Measurements from ENCODE around the gene VPS33A.

DNA sequence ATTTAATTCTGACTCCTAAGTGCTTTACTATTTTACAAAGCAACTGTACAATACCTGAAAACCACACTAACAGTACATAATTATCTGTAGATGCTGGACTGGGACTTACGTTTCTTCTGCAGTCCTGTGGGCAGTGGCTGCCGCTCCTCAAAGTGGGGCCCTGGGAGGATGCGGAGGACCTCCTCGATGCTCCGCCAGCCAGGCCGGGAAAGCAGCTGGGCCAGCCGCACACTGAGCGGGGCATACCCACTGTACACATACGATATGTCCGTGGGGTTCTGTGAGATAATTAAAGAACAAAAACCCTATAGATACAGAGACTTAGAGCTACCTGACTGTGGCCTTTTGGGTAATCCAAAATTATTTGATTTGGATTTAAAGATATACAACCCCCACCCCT, 33.6 kb downstream of the VPS33A start:
- TF ChIP-seq EZH2phosphoT487 (IDR thresholded peaks at IDR 0.05; ENCODE audit: low read length) (no peak), EZH2 (optimal IDR thresholded peaks at IDR 0.05; ENCODE audit: low read depth, low read length) (no peak)
- TF ChIP-seq, protein P1, sequence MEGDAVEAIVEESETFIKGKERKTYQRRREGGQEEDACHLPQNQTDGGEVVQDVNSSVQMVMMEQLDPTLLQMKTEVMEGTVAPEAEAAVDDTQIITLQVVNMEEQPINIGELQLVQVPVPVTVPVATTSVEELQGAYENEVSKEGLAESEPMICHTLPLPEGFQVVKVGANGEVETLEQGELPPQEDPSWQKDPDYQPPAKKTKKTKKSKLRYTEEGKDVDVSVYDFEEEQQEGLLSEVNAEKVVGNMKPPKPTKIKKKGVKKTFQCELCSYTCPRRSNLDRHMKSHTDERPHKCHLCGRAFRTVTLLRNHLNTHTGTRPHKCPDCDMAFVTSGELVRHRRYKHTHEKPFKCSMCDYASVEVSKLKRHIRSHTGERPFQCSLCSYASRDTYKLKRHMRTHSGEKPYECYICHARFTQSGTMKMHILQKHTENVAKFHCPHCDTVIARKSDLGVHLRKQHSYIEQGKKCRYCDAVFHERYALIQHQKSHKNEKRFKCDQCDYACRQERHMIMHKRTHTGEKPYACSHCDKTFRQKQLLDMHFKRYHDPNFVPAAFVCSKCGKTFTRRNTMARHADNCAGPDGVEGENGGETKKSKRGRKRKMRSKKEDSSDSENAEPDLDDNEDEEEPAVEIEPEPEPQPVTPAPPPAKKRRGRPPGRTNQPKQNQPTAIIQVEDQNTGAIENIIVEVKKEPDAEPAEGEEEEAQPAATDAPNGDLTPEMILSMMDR (IDR thresholded peaks at IDR 0.05; ENCODE audit: low read length): no peak
